DMS 273 treated with DMSO at 0.1 percent for 48 hours (cell line): ENCODE data around the gene ACACA.
A peak's percentile ranks its signal among the peaks of the same experiment; 100 is the strongest.
"Not testable (repeated sequence)": the region's sequence is repeated elsewhere in the genome, so short reads cannot be mapped to it uniquely, and the experiment has no call there.

Source experiments
- DNase-seq: peaks from one replicate; lab custom pipeline; 2025; lab: John Stamatoyannopoulos, UW

The ACACA gene

GRCh38 chr17:37393352-37393751, 13.3 kb downstream of the ACACA start:
- DNase-seq = no peak

GRCh38 chr17:37392024-37392590, 14.5 kb downstream of the ACACA start:
- DNase-seq = no peak

- no peak for DNase-seq
Observed at GRCh38 chr17:37391146-37391545, 15.5 kb downstream of the ACACA start.

GRCh38 chr17:37389160-37389559, 17.5 kb downstream of the ACACA start:
- no peak for DNase-seq

- no peak for DNase-seq
Observed at GRCh38 chr17:37388266-37388665, 18.4 kb downstream of the ACACA start.

GRCh38 chr17:37386462-37386861, 20.2 kb downstream of the ACACA start:
- no peak for DNase-seq

- no peak for DNase-seq
Observed at GRCh38 chr17:37385474-37385990, 21.1 kb downstream of the ACACA start.

- no peak for DNase-seq
Observed at GRCh38 chr17:37384560-37385149, 22.0 kb downstream of the ACACA start.

GRCh38 chr17:37382056-37382455, 24.6 kb downstream of the ACACA start:
- no peak for DNase-seq

- DNase-seq = no peak
Observed at GRCh38 chr17:37375706-37376105, 30.9 kb downstream of the ACACA start, which contains the start of gene C17orf78. Gene C17orf78, plus strand, starts transcription at chr17:37375985. Its CDS starts 108 bp downstream, at chr17:37376093.

GRCh38 chr17:37373530-37374159, 33.0 kb downstream of the ACACA start:
- peak; percentile 31 for DNase-seq

- no peak for DNase-seq
Observed at GRCh38 chr17:37368577-37368976, 38.1 kb downstream of the ACACA start.

GRCh38 chr17:37365589-37365988, 41.0 kb downstream of the ACACA start:
- DNase-seq = no peak

- peak; percentile 42 for DNase-seq
Observed at GRCh38 chr17:37361543-37361942, 45.1 kb downstream of the ACACA start.

GRCh38 chr17:37360632-37361031, 46.0 kb downstream of the ACACA start:
- DNase-seq = no peak

GRCh38 chr17:37359682-37360188, 46.9 kb downstream of the ACACA start:
- DNase-seq = no peak

GRCh38 chr17:37358830-37359681, 47.6 kb downstream of the ACACA start:
- DNase-seq = peak; percentile 90

GRCh38 chr17:37358098-37358829, 48.4 kb downstream of the ACACA start:
- peak; percentile 45 for DNase-seq

GRCh38 chr17:37356796-37357569, 49.7 kb downstream of the ACACA start:
- not testable (repeated sequence) for DNase-seq

- DNase-seq = not testable (repeated sequence)
Observed at GRCh38 chr17:37346863-37347402, 59.7 kb downstream of the ACACA start.
